HG02642 (cell line): Measurements from ENCODE around the gene EDEM1.
"Not testable (repeated sequence)": the region's sequence is repeated elsewhere in the genome, so short reads cannot be mapped to it uniquely, and the experiment has no call there.

ENCODE experiments used
- ATAC-seq: cut with Tn5 transposase; IDR thresholded peaks from one replicate; pipeline ENCODE4 v1.9.1; 2021; ENCODE audit warnings: mild to moderate bottlenecking; ENCODE audit not compliant: unreplicated experiment, poor library complexity

The EDEM1 gene

GRCh38 chr3:5170975-5171374, 16.5 kb upstream of the EDEM1 start:
- no peak for ATAC-seq

- no peak for ATAC-seq
These were observed 15.5 kb upstream of the EDEM1 start for GRCh38 chr3:5172018-5172417.

- ATAC-seq = not testable (repeated sequence)
These were observed 8.5 kb upstream of the EDEM1 start for GRCh38 chr3:5179036-5179435.

GRCh38 chr3:5181469-5182141, 5.9 kb upstream of the EDEM1 start:
- peak; percentile 72 for ATAC-seq

GRCh38 chr3:5183714-5184113, 3.8 kb upstream of the EDEM1 start:
- not testable (repeated sequence) for ATAC-seq

- ATAC-seq = no peak
These were observed 3.0 kb upstream of the EDEM1 start for GRCh38 chr3:5184499-5184898.

GRCh38 chr3:5185093-5185673, 2.3 kb upstream of the EDEM1 start:
- no peak for ATAC-seq

- ATAC-seq = no peak
These were observed 1.2 kb upstream of the EDEM1 start for GRCh38 chr3:5186089-5186857.

GRCh38 chr3:5186858-5187155, 700 bp upstream of the EDEM1 start:
- no peak for ATAC-seq

- peak; percentile 20 for ATAC-seq
These were observed 462 bp downstream of the EDEM1 start for GRCh38 chr3:5187920-5188418.

- no peak for ATAC-seq
These were observed 1.1 kb downstream of the EDEM1 start for GRCh38 chr3:5188419-5189221.

- no peak for ATAC-seq
These were observed 2.8 kb downstream of the EDEM1 start for GRCh38 chr3:5190147-5190791.

- no peak for ATAC-seq
These were observed 4.2 kb downstream of the EDEM1 start for GRCh38 chr3:5191555-5192304.

GRCh38 chr3:5192571-5193365, 5.3 kb downstream of the EDEM1 start:
- ATAC-seq = no peak

GRCh38 chr3:5194341-5194740, 6.8 kb downstream of the EDEM1 start:
- ATAC-seq = no peak

- ATAC-seq = peak; percentile 33
These were observed 7.4 kb downstream of the EDEM1 start for GRCh38 chr3:5194801-5195509.

GRCh38 chr3:5195605-5196004, 8.1 kb downstream of the EDEM1 start:
- ATAC-seq = no peak

- ATAC-seq = no peak
These were observed 9.5 kb downstream of the EDEM1 start for GRCh38 chr3:5197022-5197421.
